ENCODE data around the gene B3GALNT2.

Gene B3GALNT2

DNA sequence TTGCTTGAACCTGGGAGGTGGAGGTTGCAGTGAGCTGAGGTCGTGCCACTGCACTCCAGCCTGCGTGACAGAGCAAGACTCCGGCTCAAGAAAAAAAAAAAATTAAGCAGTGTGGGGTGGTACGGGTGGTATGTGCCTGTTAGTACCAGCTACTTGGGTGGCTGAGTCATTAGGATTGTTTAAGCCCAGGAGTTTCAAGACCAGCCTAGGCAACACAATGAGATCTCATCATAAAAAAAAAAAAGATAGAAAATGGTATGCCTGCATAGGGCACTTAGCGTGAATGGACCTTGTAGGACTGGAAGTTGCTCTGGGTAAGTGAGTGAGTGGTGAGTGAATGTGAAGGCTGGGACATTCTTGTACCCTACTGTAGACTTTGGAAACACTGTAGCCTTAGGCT, 100.1 kb downstream of the B3GALNT2 start:
- Histone ChIP-seq H3K9ac (ENCODE audit: low read depth, low read length, poor library complexity, severe bottlenecking) (no peak overlapping the region), H3K9me2 (replicated peaks; ENCODE audit: low read depth, low read length) (no peaks in the 10 kb centered on the region), H4K20me1 (ENCODE audit: insufficient read depth, low read length, poor library complexity, severe bottlenecking) (no peaks in the 10 kb centered on the region), H3K4me2 (ENCODE audit: low read depth, low read length, poor library complexity, severe bottlenecking) (no peak overlapping the region), H3K27me3 (ENCODE audit: insufficient read depth, low read length, poor library complexity, severe bottlenecking) (no peaks in the 10 kb centered on the region), H3F3A (ENCODE audit: low read depth) (no peaks in the 10 kb centered on the region), H3K79me2 (ENCODE audit: insufficient read depth, low read length) (peaks cover 17% of the 10 kb centered on the region; the same call in 1 of the 2 replicates), H3K9me3 (ENCODE audit: insufficient read depth, low read depth, low read length) (no peaks in the 10 kb centered on the region), H2AFZ (ENCODE audit: low read length) (no peak overlapping the region), H3K36me3 (ENCODE audit: insufficient read depth, low read length) (no peaks in the 10 kb centered on the region; the same call in 1 of the 2 replicates), H3K4me1 (ENCODE audit: insufficient read depth, low read length, poor library complexity, severe bottlenecking) (no peaks in the 10 kb centered on the region), H3K4me3 (ENCODE audit: low read length, poor library complexity, severe bottlenecking) (no peak overlapping the region)
- TF ChIP-seq EZH2phosphoT487 (IDR thresholded peaks at IDR 0.05; ENCODE audit: borderline replicate concordance) (no peak), CTCF (conservative IDR thresholded peaks at IDR 0.05; ENCODE audit: low read length) (no peak)

DNA sequence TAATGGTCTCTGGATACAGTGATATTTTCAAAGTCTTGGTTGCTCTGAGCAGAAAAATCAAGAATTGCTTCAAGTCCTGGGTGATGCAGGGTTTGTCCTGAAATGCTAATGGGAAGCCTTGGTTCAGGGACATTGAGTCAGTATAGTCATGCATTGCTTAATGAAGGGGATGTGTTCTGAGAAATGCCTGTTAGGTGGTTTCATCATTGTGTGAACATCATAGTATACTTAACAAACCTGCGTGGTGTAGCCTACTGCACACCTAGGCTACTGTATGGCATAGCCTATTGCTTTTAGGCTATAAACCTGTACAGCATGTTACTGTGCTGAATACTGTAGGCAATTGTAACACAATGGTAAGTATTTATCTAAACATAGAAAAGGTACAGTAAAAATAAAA, 100.7 kb downstream of the B3GALNT2 start:
- no peak for TF ChIP-seq EZH2phosphoT487 (IDR thresholded peaks at IDR 0.05; ENCODE audit: borderline replicate concordance)
- TF ChIP-seq CTCF (conservative IDR thresholded peaks at IDR 0.05; ENCODE audit: low read length): no peak
- Histone ChIP-seq H3K27me3 (ENCODE audit: insufficient read depth, low read length, poor library complexity, severe bottlenecking) (no peaks in the 10 kb centered on the region), H3K4me1 (ENCODE audit: insufficient read depth, low read length, poor library complexity, severe bottlenecking) (no peaks in the 10 kb centered on the region)

GRCh38 chr1:235402457-235403200, 101.6 kb downstream of the B3GALNT2 start:
- no peaks in the 10 kb centered on the region for H3K9me2 ChIP-seq (replicated peaks; ENCODE audit: low read depth, low read length)
- no peaks in the 10 kb centered on the region for H3K4me1 ChIP-seq (ENCODE audit: insufficient read depth, low read length, poor library complexity, severe bottlenecking)
- no peak overlapping the region for H2AFZ ChIP-seq (ENCODE audit: low read length)
- no peaks in the 10 kb centered on the region; the same call in 1 of the 2 replicates for H3K36me3 ChIP-seq (ENCODE audit: insufficient read depth, low read length)
- no peak overlapping the region for H3K9ac ChIP-seq (ENCODE audit: low read depth, low read length, poor library complexity, severe bottlenecking)
- no peaks in the 10 kb centered on the region for H3K9me3 ChIP-seq (ENCODE audit: insufficient read depth, low read depth, low read length)
- no peak for TF ChIP-seq EZH2phosphoT487 (IDR thresholded peaks at IDR 0.05; ENCODE audit: borderline replicate concordance)
- no peak for TF ChIP-seq CTCF (conservative IDR thresholded peaks at IDR 0.05; ENCODE audit: low read length)
- H3K79me2 ChIP-seq (ENCODE audit: insufficient read depth, low read length): peaks cover 29% of the 10 kb centered on the region
- H3F3A ChIP-seq (ENCODE audit: low read depth): no peaks in the 10 kb centered on the region
- H4K20me1 ChIP-seq (ENCODE audit: insufficient read depth, low read length, poor library complexity, severe bottlenecking): no peaks in the 10 kb centered on the region
- H3K4me3 ChIP-seq (ENCODE audit: low read length, poor library complexity, severe bottlenecking): no peak overlapping the region
- no peak overlapping the region for H3K4me2 ChIP-seq (ENCODE audit: low read depth, low read length, poor library complexity, severe bottlenecking)
- H3K27me3 ChIP-seq (ENCODE audit: insufficient read depth, low read length, poor library complexity, severe bottlenecking): no peaks in the 10 kb centered on the region

More for the DNA sequence above, 100.7 kb downstream of the B3GALNT2 start:
- Histone ChIP-seq H3K9me2 (replicated peaks; ENCODE audit: low read depth, low read length) (no peaks in the 10 kb centered on the region), H3K9me3 (ENCODE audit: insufficient read depth, low read depth, low read length) (no peaks in the 10 kb centered on the region), H3K4me2 (ENCODE audit: low read depth, low read length, poor library complexity, severe bottlenecking) (no peak overlapping the region), H3K9ac (ENCODE audit: low read depth, low read length, poor library complexity, severe bottlenecking) (no peak overlapping the region), H3F3A (ENCODE audit: low read depth) (no peaks in the 10 kb centered on the region), H2AFZ (ENCODE audit: low read length) (no peak overlapping the region), H3K79me2 (ENCODE audit: insufficient read depth, low read length) (peaks cover 23% of the 10 kb centered on the region; the same call in 1 of the 2 replicates), H3K36me3 (ENCODE audit: insufficient read depth, low read length) (no peaks in the 10 kb centered on the region; the same call in 1 of the 2 replicates), H4K20me1 (ENCODE audit: insufficient read depth, low read length, poor library complexity, severe bottlenecking) (no peaks in the 10 kb centered on the region), H3K4me3 (ENCODE audit: low read length, poor library complexity, severe bottlenecking) (no peak overlapping the region)

Measured in Loucy (cell line).